ENCODE results near the gene ARSB.

- TF ChIP-seq CTCF (IDR thresholded peaks at IDR 0.05), result no peak
- TF ChIP-seq POLR2A (IDR thresholded peaks at IDR 0.05), result no peak
- no peak for TF ChIP-seq EP300 (IDR thresholded peaks at IDR 0.05)
Observed at GRCh38 chr5:78798673-78799029, 186.5 kb downstream of the ARSB start.
